CD4-positive, alpha-beta T cell treated with Interferon gamma for 1 hour (primary cell): ENCODE results near the gene MGAT3.
"Not testable (repeated sequence)": the region's sequence is repeated elsewhere in the genome, so short reads cannot be mapped to it uniquely, and the experiment has no call there.

Experiments used
- DNase-seq: peaks from one replicate; pipeline ENCODE4 v3.0.0-alpha.2; 2020

The MGAT3 gene

GRCh38 chr22:39494471-39495120 lies 37.8 kb downstream of the MGAT3 start:
- DNase-seq = peak; percentile 27

- peak; percentile 55 for DNase-seq
Observed at GRCh38 chr22:39496131-39496838, 39.5 kb downstream of the MGAT3 start.

- DNase-seq = no peak
Observed at GRCh38 chr22:39497429-39497828, 40.6 kb downstream of the MGAT3 start.

GRCh38 chr22:39498368-39498767 lies 41.6 kb downstream of the MGAT3 start:
- no peak for DNase-seq

- no peak for DNase-seq
Observed at GRCh38 chr22:39498802-39499201, 42.0 kb downstream of the MGAT3 start.

GRCh38 chr22:39500101-39500500 lies 43.3 kb downstream of the MGAT3 start:
- no peak for DNase-seq

GRCh38 chr22:39501644-39502108 lies 44.9 kb downstream of the MGAT3 start:
- no peak for DNase-seq

- peak; percentile 94 for DNase-seq
Observed at GRCh38 chr22:39502109-39502788, 45.4 kb downstream of the MGAT3 start, which contains the start of gene MIEF1. Gene MIEF1 (plus strand): TSS chr22:39502290. CDS start chr22:39511295, 9,005 bp downstream.

- DNase-seq = no peak
Observed at GRCh38 chr22:39502789-39503409, 46.1 kb downstream of the MGAT3 start.

GRCh38 chr22:39503630-39504029 lies 46.8 kb downstream of the MGAT3 start:
- DNase-seq = no peak

- no peak for DNase-seq
Observed at GRCh38 chr22:39504071-39504470, 47.3 kb downstream of the MGAT3 start.

- DNase-seq = not testable (repeated sequence)
Observed at GRCh38 chr22:39507021-39507420, 50.2 kb downstream of the MGAT3 start.

GRCh38 chr22:39508393-39508792 lies 51.6 kb downstream of the MGAT3 start:
- DNase-seq = no peak

GRCh38 chr22:39510529-39511149 lies 53.8 kb downstream of the MGAT3 start:
- no peak for DNase-seq

- no peak for DNase-seq
Observed at GRCh38 chr22:39511226-39511625, 54.4 kb downstream of the MGAT3 start.

GRCh38 chr22:39512026-39512425 lies 55.2 kb downstream of the MGAT3 start:
- no peak for DNase-seq

GRCh38 chr22:39513791-39514190 lies 57.0 kb downstream of the MGAT3 start:
- DNase-seq = no peak

- DNase-seq = peak; percentile 28
Observed at GRCh38 chr22:39514373-39514973, 57.7 kb downstream of the MGAT3 start.

- no peak for DNase-seq
Observed at GRCh38 chr22:39515266-39516050, 58.6 kb downstream of the MGAT3 start.

GRCh38 chr22:39517470-39517869 lies 60.7 kb downstream of the MGAT3 start:
- no peak for DNase-seq

GRCh38 chr22:39518144-39518786 lies 61.5 kb downstream of the MGAT3 start:
- DNase-seq = no peak
